Measurements from ENCODE around the gene ATXN10.

Gene ATXN10

GRCh38 chr22:45830531-45831245 is 159.1 kb downstream of the ATXN10 start:
- Histone ChIP-seq H3K4me3 (ENCODE audit: severe bottlenecking) (no peak overlapping the region), H3K27me3 (ENCODE audit: insufficient read depth, poor library complexity, severe bottlenecking) (no peaks in the 10 kb centered on the region), H3K27ac (ENCODE audit: poor library complexity, severe bottlenecking) (peak overlapping the region; percentile 53), H3K36me3 (ENCODE audit: low read depth) (peaks cover 8% of the 10 kb centered on the region; the same call in 1 of the 2 replicates), H3K4me1 (ENCODE audit: insufficient read depth, poor library complexity, severe bottlenecking) (peaks cover 31% of the 10 kb centered on the region), H3K9me3 (ENCODE audit: severe bottlenecking) (no peaks in the 10 kb centered on the region)
- ATAC-seq (ENCODE audit: low read depth) (peak; percentile 71; the same call in 2 of the 3 replicates), DNase-seq (ENCODE audit: low spot score) (no peak)
- no peak for TF ChIP-seq CTCF (IDR thresholded peaks at IDR 0.05; ENCODE audit: poor library complexity, severe bottlenecking)

- DNase-seq (ENCODE audit: low spot score): no peak
- Histone ChIP-seq H3K4me1 (ENCODE audit: insufficient read depth, poor library complexity, severe bottlenecking) (peaks cover 31% of the 10 kb centered on the region), H3K9me3 (ENCODE audit: severe bottlenecking) (no peaks in the 10 kb centered on the region), H3K27ac (ENCODE audit: poor library complexity, severe bottlenecking) (peak overlapping the region; percentile 53), H3K4me3 (ENCODE audit: severe bottlenecking) (no peak overlapping the region), H3K27me3 (ENCODE audit: insufficient read depth, poor library complexity, severe bottlenecking) (no peaks in the 10 kb centered on the region), H3K36me3 (ENCODE audit: low read depth) (peaks cover 3% of the 10 kb centered on the region; the same call in 1 of the 2 replicates)
- peak; percentile 48 for ATAC-seq (ENCODE audit: low read depth)
- peak; percentile 12 for TF ChIP-seq CTCF (IDR thresholded peaks at IDR 0.05; ENCODE audit: poor library complexity, severe bottlenecking)
These were observed 159.8 kb downstream of the ATXN10 start for GRCh38 chr22:45831394-45831793.

- Histone ChIP-seq H3K4me1 (ENCODE audit: insufficient read depth, poor library complexity, severe bottlenecking) (peaks cover 31% of the 10 kb centered on the region), H3K4me3 (ENCODE audit: severe bottlenecking) (no peak overlapping the region), H3K36me3 (ENCODE audit: low read depth) (no peaks in the 10 kb centered on the region; the same call in 1 of the 2 replicates), H3K9me3 (ENCODE audit: severe bottlenecking) (no peaks in the 10 kb centered on the region), H3K27ac (ENCODE audit: poor library complexity, severe bottlenecking) (peak overlapping the region; percentile 53), H3K27me3 (ENCODE audit: insufficient read depth, poor library complexity, severe bottlenecking) (no peaks in the 10 kb centered on the region)
- no peak for DNase-seq (ENCODE audit: low spot score)
- no peak for ATAC-seq (ENCODE audit: low read depth)
- no peak for TF ChIP-seq CTCF (IDR thresholded peaks at IDR 0.05; ENCODE audit: poor library complexity, severe bottlenecking)
These were observed 160.5 kb downstream of the ATXN10 start for GRCh38 chr22:45832180-45832579.

- H3K27ac ChIP-seq (ENCODE audit: poor library complexity, severe bottlenecking): peak overlapping the region; percentile 53
- H3K4me3 ChIP-seq (ENCODE audit: severe bottlenecking): no peak overlapping the region
- peaks cover 31% of the 10 kb centered on the region for H3K4me1 ChIP-seq (ENCODE audit: insufficient read depth, poor library complexity, severe bottlenecking)
- peak; percentile 79 for ATAC-seq (ENCODE audit: low read depth)
- no peak for TF ChIP-seq CTCF (IDR thresholded peaks at IDR 0.05; ENCODE audit: poor library complexity, severe bottlenecking)
- H3K36me3 ChIP-seq (ENCODE audit: low read depth): no peaks in the 10 kb centered on the region; the same call in 1 of the 2 replicates
- H3K9me3 ChIP-seq (ENCODE audit: severe bottlenecking): no peaks in the 10 kb centered on the region
- no peaks in the 10 kb centered on the region for H3K27me3 ChIP-seq (ENCODE audit: insufficient read depth, poor library complexity, severe bottlenecking)
- no peak for DNase-seq (ENCODE audit: low spot score)
These were observed 161.4 kb downstream of the ATXN10 start for GRCh38 chr22:45832959-45833580.

- H3K27ac ChIP-seq (ENCODE audit: poor library complexity, severe bottlenecking): peak overlapping the region; percentile 53
- H3K4me3 ChIP-seq (ENCODE audit: severe bottlenecking): no peak overlapping the region
- no peaks in the 10 kb centered on the region for H3K9me3 ChIP-seq (ENCODE audit: severe bottlenecking)
- ATAC-seq (ENCODE audit: low read depth) (no peak), DNase-seq (ENCODE audit: low spot score) (no peak)
- TF ChIP-seq CTCF (IDR thresholded peaks at IDR 0.05; ENCODE audit: poor library complexity, severe bottlenecking): no peak
- H3K4me1 ChIP-seq (ENCODE audit: insufficient read depth, poor library complexity, severe bottlenecking): peaks cover 31% of the 10 kb centered on the region
- no peaks in the 10 kb centered on the region for H3K27me3 ChIP-seq (ENCODE audit: insufficient read depth, poor library complexity, severe bottlenecking)
- H3K36me3 ChIP-seq (ENCODE audit: low read depth): no peaks in the 10 kb centered on the region; the same call in 1 of the 2 replicates
These were observed 162.0 kb downstream of the ATXN10 start for GRCh38 chr22:45833613-45834012.

Measured in RWPE2 (cell line).